ENCODE data around the gene CFAP299. TPM values are rescaled to one million over a fixed set of nuclear protein-coding genes. Genes with fewer than 3 reads are reported as not detected.

Gene CFAP299
- polyA plus RNA-seq, 1 experiment, result 3.3 TPM

DNA sequence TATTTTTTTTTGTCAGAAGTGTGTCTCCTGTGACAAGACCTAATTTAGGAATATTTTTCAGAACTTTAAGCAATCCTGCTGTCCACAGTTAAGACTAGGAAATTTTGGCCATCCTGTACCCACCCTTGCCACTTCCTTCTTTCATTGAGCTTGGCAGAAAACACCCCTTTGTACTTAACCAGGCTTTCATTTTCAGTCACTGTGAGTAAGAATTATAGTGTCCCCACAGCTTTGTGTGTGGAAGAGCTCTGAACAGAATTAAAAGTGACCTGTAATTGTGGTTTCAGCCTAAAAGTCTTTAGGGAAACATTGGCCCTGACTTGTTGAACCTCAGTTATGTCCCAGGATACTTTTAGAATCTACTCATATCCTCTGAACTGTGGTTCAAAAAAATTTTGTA, 541.3 kb downstream of the CFAP299 start:
- no peak for TF ChIP-seq CTCF (IDR thresholded peaks at IDR 0.05; ENCODE audit: insufficient read depth, low read depth, low read length)
- Histone ChIP-seq H3K36me3 (ENCODE audit: control insufficient read depth, insufficient read depth, low read length) (no peaks in the 10 kb centered on the region), H3K27me3 (ENCODE audit: control insufficient read depth, insufficient read depth, low read length) (no peaks in the 10 kb centered on the region), H3K4me3 (ENCODE audit: low read depth, low read length) (no peak overlapping the region)
- ChIA-PET POLR2A (no interaction called here), CTCF (no interaction called here)
- no peak for DNase-seq (ENCODE audit: low read depth)

DNA sequence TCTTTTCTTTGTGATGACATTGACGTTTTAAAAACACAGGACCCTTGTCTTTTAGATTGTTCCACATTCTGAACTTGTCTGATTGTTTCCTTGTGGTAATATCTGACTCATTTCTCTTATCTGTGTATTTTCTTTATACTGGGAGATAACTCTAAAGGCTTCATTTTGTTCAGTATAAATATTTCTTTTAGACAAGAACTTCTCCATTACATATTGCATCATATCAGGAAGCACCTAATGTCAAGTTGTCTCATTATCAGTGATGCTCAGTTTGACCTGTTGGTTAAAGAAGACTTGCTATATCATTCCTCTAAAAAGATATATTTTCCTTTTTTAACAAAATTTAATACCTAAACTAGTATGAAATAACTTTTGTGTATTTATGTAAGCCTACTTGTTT, 542.7 kb downstream of the CFAP299 start:
- no peak overlapping the region for H3K4me3 ChIP-seq (ENCODE audit: low read depth, low read length)
- ChIA-PET CTCF (interaction anchor here (0.6 kb wide), 1 partner anchor 70 kb away, joined by 3 read pairs; no protein-coding TSS in a partner anchor), POLR2A (no interaction called here)
- H3K36me3 ChIP-seq (ENCODE audit: control insufficient read depth, insufficient read depth, low read length), result no peaks in the 10 kb centered on the region
- TF ChIP-seq CTCF (IDR thresholded peaks at IDR 0.05; ENCODE audit: insufficient read depth, low read depth, low read length), result no peak
- DNase-seq (ENCODE audit: low read depth), result no peak
- no peaks in the 10 kb centered on the region for H3K27me3 ChIP-seq (ENCODE audit: control insufficient read depth, insufficient read depth, low read length)

GRCh38 chr4:80897537-80898303, 562.2 kb downstream of the CFAP299 start:
- H3K27me3 ChIP-seq (ENCODE audit: control insufficient read depth, insufficient read depth, low read length), result no peaks in the 10 kb centered on the region
- POLR2A ChIA-PET, result no interaction called here
- no peak for DNase-seq (ENCODE audit: low read depth)
- H3K36me3 ChIP-seq (ENCODE audit: control insufficient read depth, insufficient read depth, low read length), result no peaks in the 10 kb centered on the region
- TF ChIP-seq CTCF (IDR thresholded peaks at IDR 0.05; ENCODE audit: insufficient read depth, low read depth, low read length), result no peak
- CTCF ChIA-PET, result no interaction called here
- no peak overlapping the region for H3K4me3 ChIP-seq (ENCODE audit: low read depth, low read length)

DNA sequence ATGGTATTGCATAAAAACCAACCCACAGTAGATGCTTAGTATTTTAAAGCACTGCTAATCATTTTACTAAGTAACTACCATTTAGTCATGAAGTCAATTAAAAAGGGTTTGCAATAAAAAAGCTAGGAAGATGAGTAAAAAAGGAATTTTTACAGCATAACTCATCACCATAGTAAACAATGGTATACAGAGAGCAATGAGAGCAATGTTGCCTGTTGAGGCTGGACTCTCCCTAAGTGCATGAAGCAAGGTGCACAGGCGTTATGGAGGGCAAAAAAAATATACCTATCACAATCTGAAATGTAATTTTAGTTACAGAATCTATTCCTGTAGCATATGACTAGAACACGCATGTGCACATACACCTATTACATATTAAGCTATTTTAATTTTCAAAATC, 565.4 kb downstream of the CFAP299 start:
- TF ChIP-seq CTCF (IDR thresholded peaks at IDR 0.05; ENCODE audit: insufficient read depth, low read depth, low read length), result no peak
- CTCF ChIA-PET, result no interaction called here
- POLR2A ChIA-PET, result no interaction called here

GRCh38 chr4:80903020-80903419, 567.5 kb downstream of the CFAP299 start:
- no peaks in the 10 kb centered on the region for H3K27me3 ChIP-seq (ENCODE audit: control insufficient read depth, insufficient read depth, low read length)
- ChIA-PET CTCF (no interaction called here), POLR2A (no interaction called here)
- no peak for DNase-seq (ENCODE audit: low read depth)
- no peak overlapping the region for H3K4me3 ChIP-seq (ENCODE audit: low read depth, low read length)
- H3K36me3 ChIP-seq (ENCODE audit: control insufficient read depth, insufficient read depth, low read length), result no peaks in the 10 kb centered on the region
- TF ChIP-seq CTCF (IDR thresholded peaks at IDR 0.05; ENCODE audit: insufficient read depth, low read depth, low read length), result no peak

More for the DNA sequence above, 565.4 kb downstream of the CFAP299 start:
- H3K4me3 ChIP-seq (ENCODE audit: low read depth, low read length), result no peak overlapping the region
- H3K36me3 ChIP-seq (ENCODE audit: control insufficient read depth, insufficient read depth, low read length), result no peaks in the 10 kb centered on the region
- no peaks in the 10 kb centered on the region for H3K27me3 ChIP-seq (ENCODE audit: control insufficient read depth, insufficient read depth, low read length)
- peak; percentile 1 for DNase-seq (ENCODE audit: low read depth)

All from BJ (cell line).